Heart left ventricle (tissue), 13 donors: ENCODE measurements around the gene VPS37C.

Source experiments
- CTCF ChIP-seq, 12 donors: fragments of 200-600 bp; sonication (generic) in 4 of 12; IDR thresholded peaks; one replicate each; pipeline versions ENCODE4 v1.5.0 to v1.8.0; 2018 to 2022; ENCODE audit warnings: antibody characterized with exemption in 12 of 12, mild to moderate bottlenecking in 5 of 12
- POLR2A ChIP-seq, 2 donors: fragments of 450-650 bp; IDR thresholded peaks; one replicate each; pipeline ENCODE4 v1.6.1; 2017; ENCODE audit warnings: antibody characterized with exemption in 2 of 2, mild to moderate bottlenecking in 2 of 2, moderate library complexity in 2 of 2
- donor health status: ischemic (EF 13 %, LVEDD 7.1; RV severe dilation, severe dysfunction).
- donor health status: DM: no; HTN: yes; CAD: no.
- donor health status: DM: no; HTN: no; CAD: no.
- donor health status: ischemic (EF 25% LVEDD 6.9; RV normal size, moderate dysfunction).
- donor health status: ischemic (EF 25% LVEDD 5.7; RV mildly dilated, moderate dysfunction).
- donor health status: ischemic (EF 35%, LVEDD 5.7; RV mildly dilated, moderate dysfunction).
- donor health status: nonischemic (EF 11% LVEDD 7.7; RV severe dilation, severe dysfunction).
- donor health status: DM: yes; HTN: yes; CAD: no.
- donor health status: PGD.
- donor health status: ischemic (EF 29% LVEDD 5.4; RV normal size, mild dysfunction).
- donor health status: nonischemic (EF 23%, LVEDD 6.1; RV moderate dilation, normal function).

- TF ChIP-seq CTCF (IDR thresholded peaks at IDR 0.05) (no peak), POLR2A (IDR thresholded peaks at IDR 0.05) (no peak)
Measured at GRCh38 chr11:61124574-61125309, 36.5 kb downstream of the VPS37C start.
